MM.1S (cell line): Measurements from ENCODE around the gene LNX1.
"Not testable (repeated sequence)": the region's sequence is repeated elsewhere in the genome, so short reads cannot be mapped to it uniquely, and the experiment has no call there.

ENCODE experiments used
- DNase-seq: peaks from one replicate; pipeline ENCODE4 v3.0.0-alpha.2; 2015
- H2AFZ ChIP-seq: fragments of 300-600 bp; sonication (generic); 2 replicates; pipeline ENCODE4 v1.6.0; 2016; ENCODE audit warnings: antibody characterized with exemption, low read length
- H3F3A ChIP-seq: fragments of 300-600 bp; sonication (generic); 2 replicates; pipeline ENCODE4 v1.6.1; 2016; ENCODE audit warnings: mild to moderate bottlenecking, antibody characterized with exemption, low read length, moderate library complexity, mixed read lengths; ENCODE audit not compliant: insufficient read depth
- H3K27ac ChIP-seq: fragments of 300-600 bp; sonication (generic); 2 replicates; pipeline ENCODE4 v1.5.1; 2016; ENCODE audit warnings: mild to moderate bottlenecking, low read length
- H3K27me3 ChIP-seq: fragments of 300-600 bp; sonication (generic); replicated peaks from 2 replicates; pipeline ENCODE4 v1.6.0; 2016; ENCODE audit warnings: low read length; ENCODE audit not compliant: insufficient read depth
- H3K36me3 ChIP-seq: fragments of 300-600 bp; sonication (generic); replicated peaks from 2 replicates; pipeline ENCODE4 v1.6.1; 2016; ENCODE audit warnings: mild to moderate bottlenecking, low read length, mixed read lengths; ENCODE audit not compliant: insufficient read depth
- H3K4me1 ChIP-seq: fragments of 300-600 bp; sonication (generic); 2 replicates; pipeline ENCODE4 v1.6.1; 2016; ENCODE audit warnings: low read length, mixed read lengths
- H3K4me2 ChIP-seq: fragments of 300-600 bp; sonication (generic); 2 replicates; pipeline ENCODE4 v1.6.0; 2016; ENCODE audit warnings: low read depth, low read length
- H3K4me3 ChIP-seq: fragments of 300-600 bp; sonication (generic); 2 replicates; pipeline ENCODE4 v1.5.1; 2016; ENCODE audit warnings: low read length, mixed read lengths
- H3K79me2 ChIP-seq: fragments of 300-600 bp; sonication (generic); 2 replicates; pipeline ENCODE4 v1.6.1; 2016; ENCODE audit warnings: mixed run types, low read length, mixed read lengths
- H3K9ac ChIP-seq: fragments of 300-600 bp; sonication (generic); 2 replicates; pipeline ENCODE4 v1.6.1; 2016; ENCODE audit warnings: low read length, mixed read lengths
- H3K9me2 ChIP-seq: fragments of 300-600 bp; sonication (generic); replicated peaks from 2 replicates; pipeline ENCODE4 v1.6.1; 2016; ENCODE audit warnings: mild to moderate bottlenecking, low read length, mixed read lengths; ENCODE audit not compliant: insufficient read depth
- H3K9me3 ChIP-seq: fragments of 300-600 bp; sonication (generic); replicated peaks from 2 replicates; pipeline ENCODE4 v1.6.1; 2016; ENCODE audit warnings: mild to moderate bottlenecking, low read length, mixed read lengths; ENCODE audit not compliant: insufficient read depth
- H4K20me1 ChIP-seq: fragments of 300-600 bp; sonication (generic); 2 replicates; pipeline ENCODE4 v1.6.1; 2016; ENCODE audit warnings: mild to moderate bottlenecking, low read length, moderate library complexity, mixed read lengths; ENCODE audit not compliant: insufficient read depth
- EZH2 ChIP-seq: fragments of 300-600 bp; sonication (generic); optimal IDR thresholded peaks from 2 replicates; pipeline ENCODE3; 2017; ENCODE audit warnings: low read depth, mild to moderate bottlenecking, antibody characterized with exemption, low read length, mixed read lengths
- EZH2phosphoT487 ChIP-seq: fragments of 300-600 bp; sonication (generic); IDR thresholded peaks from 2 replicates; pipeline ENCODE4 v1.6.1; 2018; ENCODE audit warnings: antibody characterized with exemption, low read length
- TF ChIP-seq, protein P1 (sequence below): fragments of 300-600 bp; sonication (generic); IDR thresholded peaks from 2 replicates; pipeline ENCODE4 v1.5.1; 2016; ENCODE audit warnings: antibody characterized with exemption, low read length, mixed read lengths

The LNX1 gene

DNA sequence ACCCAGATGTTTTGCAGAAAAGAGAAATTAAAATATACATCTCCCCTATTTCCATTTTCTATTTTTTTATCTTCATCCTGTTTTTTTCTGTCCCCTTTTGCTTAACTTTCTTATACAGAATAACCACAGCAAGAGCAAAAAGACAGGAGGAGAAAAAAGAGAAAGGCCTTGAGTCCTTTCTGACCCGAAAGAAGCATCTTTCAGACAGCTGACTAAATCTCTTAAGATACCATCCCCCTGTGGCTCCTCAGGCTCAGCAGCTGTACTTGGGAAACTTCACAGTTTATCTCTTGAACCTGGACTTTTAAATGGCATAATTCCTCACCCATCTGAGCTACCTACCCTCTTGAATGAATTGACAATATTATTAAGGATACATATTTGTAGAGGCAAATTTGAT is 113.7 kb downstream of the LNX1 start:
- H3K4me1 ChIP-seq = no peaks in the 10 kb centered on the region
- H3K27me3 ChIP-seq = no peaks in the 10 kb centered on the region
- H3K9me2 ChIP-seq = no peaks in the 10 kb centered on the region
- no peak overlapping the region for H3K9ac ChIP-seq
- no peaks in the 10 kb centered on the region for H3F3A ChIP-seq
- no peaks in the 10 kb centered on the region for H3K9me3 ChIP-seq
- H3K4me2 ChIP-seq = no peak overlapping the region
- TF ChIP-seq EZH2phosphoT487 (no peak), EZH2 (no peak)
- TF ChIP-seq, protein P1, sequence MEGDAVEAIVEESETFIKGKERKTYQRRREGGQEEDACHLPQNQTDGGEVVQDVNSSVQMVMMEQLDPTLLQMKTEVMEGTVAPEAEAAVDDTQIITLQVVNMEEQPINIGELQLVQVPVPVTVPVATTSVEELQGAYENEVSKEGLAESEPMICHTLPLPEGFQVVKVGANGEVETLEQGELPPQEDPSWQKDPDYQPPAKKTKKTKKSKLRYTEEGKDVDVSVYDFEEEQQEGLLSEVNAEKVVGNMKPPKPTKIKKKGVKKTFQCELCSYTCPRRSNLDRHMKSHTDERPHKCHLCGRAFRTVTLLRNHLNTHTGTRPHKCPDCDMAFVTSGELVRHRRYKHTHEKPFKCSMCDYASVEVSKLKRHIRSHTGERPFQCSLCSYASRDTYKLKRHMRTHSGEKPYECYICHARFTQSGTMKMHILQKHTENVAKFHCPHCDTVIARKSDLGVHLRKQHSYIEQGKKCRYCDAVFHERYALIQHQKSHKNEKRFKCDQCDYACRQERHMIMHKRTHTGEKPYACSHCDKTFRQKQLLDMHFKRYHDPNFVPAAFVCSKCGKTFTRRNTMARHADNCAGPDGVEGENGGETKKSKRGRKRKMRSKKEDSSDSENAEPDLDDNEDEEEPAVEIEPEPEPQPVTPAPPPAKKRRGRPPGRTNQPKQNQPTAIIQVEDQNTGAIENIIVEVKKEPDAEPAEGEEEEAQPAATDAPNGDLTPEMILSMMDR = no peak
- no peaks in the 10 kb centered on the region for H4K20me1 ChIP-seq
- H3K79me2 ChIP-seq = no peaks in the 10 kb centered on the region
- H2AFZ ChIP-seq = no peak overlapping the region
- H3K27ac ChIP-seq = no peak overlapping the region
- H3K36me3 ChIP-seq = no peaks in the 10 kb centered on the region
- no peak overlapping the region for H3K4me3 ChIP-seq
- DNase-seq = no peak

DNA sequence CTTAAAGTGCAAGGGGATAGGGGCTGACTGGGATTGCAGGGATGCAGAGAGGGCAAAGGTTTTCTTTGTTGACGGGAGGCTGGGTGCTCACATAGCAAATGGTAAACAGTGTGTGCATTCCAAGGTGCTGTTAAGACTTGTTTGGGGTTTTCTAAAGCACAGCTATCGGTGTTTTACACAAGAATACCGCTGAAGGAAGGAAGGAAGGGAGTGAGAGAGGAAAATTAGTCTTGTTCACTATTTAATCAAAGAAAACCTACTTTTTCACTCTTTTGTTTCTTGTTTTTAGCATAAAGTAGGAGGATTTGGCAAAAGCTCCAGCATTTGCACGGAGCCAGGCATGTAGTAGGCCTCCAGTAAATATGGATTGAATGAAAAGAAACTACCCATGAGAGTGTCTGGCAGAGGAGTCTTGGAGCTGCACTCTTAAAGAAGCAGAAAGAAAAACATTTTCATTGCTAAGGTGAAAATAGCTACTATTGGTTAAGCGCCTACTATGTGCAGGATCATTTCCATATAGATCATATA is 114.2 kb downstream of the LNX1 start:
- H3K4me3 ChIP-seq = no peak overlapping the region
- no peak overlapping the region for H2AFZ ChIP-seq
- no peaks in the 10 kb centered on the region for H3F3A ChIP-seq
- H3K9me2 ChIP-seq = no peaks in the 10 kb centered on the region
- no peak for DNase-seq
- TF ChIP-seq, protein P1 = no peak
- TF ChIP-seq EZH2phosphoT487 (no peak), EZH2 (no peak)
- no peak overlapping the region for H3K9ac ChIP-seq
- H3K9me3 ChIP-seq = no peaks in the 10 kb centered on the region
- no peaks in the 10 kb centered on the region for H3K79me2 ChIP-seq
- no peak overlapping the region for H3K4me2 ChIP-seq
- no peaks in the 10 kb centered on the region for H4K20me1 ChIP-seq
- no peaks in the 10 kb centered on the region for H3K27me3 ChIP-seq
- no peaks in the 10 kb centered on the region for H3K4me1 ChIP-seq
- H3K27ac ChIP-seq = no peak overlapping the region
- H3K36me3 ChIP-seq = no peaks in the 10 kb centered on the region

DNA sequence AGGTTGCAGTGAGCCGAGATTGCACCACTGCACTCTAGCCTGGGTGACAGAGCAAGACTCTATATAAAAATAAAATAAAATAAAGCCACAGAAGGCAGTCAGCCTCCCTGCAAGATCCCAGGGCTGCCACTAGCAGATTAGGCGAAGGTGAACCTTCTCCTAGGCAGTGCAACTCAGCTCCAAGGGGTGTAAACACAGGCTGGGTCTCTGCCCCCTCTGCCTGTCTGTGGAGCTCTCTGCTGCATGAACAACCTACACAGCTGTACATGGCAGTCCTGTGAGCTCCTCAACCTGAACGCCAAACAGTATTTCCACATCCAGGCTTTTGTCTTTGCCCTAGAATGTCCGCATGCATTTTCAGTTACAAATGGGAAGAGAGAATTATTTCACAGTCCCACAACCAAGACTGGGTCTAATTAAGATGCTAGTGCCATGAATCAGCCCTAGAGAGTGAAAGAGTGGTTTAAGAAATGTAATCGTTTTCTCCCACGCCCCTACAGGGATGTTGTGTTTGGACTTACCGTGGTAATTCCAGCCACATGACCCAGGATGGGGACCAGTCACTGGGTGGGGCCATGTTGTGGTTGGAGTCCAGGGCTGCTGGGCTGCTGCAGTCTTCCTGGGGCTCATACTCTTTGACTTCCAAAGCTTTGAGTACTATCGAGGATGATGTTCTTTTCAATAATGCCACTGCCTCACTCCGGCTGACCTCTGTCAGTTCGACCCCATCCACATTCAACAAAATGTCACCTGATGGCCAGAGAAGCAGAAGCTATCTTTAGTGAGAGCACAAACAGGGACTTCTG is 114.9 kb downstream of the LNX1 start:
- Histone ChIP-seq H3F3A (no peaks in the 10 kb centered on the region), H2AFZ (no peak overlapping the region), H3K4me1 (no peaks in the 10 kb centered on the region), H3K36me3 (no peaks in the 10 kb centered on the region), H3K27ac (no peak overlapping the region), H3K9me3 (no peaks in the 10 kb centered on the region), H4K20me1 (no peaks in the 10 kb centered on the region), H3K79me2 (no peaks in the 10 kb centered on the region), H3K4me2 (no peak overlapping the region), H3K9me2 (no peaks in the 10 kb centered on the region), H3K27me3 (no peaks in the 10 kb centered on the region), H3K9ac (no peak overlapping the region), H3K4me3 (no peak overlapping the region)
- no peak for TF ChIP-seq EZH2phosphoT487
- no peak for TF ChIP-seq EZH2
- TF ChIP-seq, protein P1 = no peak
- DNase-seq = no peak

DNA sequence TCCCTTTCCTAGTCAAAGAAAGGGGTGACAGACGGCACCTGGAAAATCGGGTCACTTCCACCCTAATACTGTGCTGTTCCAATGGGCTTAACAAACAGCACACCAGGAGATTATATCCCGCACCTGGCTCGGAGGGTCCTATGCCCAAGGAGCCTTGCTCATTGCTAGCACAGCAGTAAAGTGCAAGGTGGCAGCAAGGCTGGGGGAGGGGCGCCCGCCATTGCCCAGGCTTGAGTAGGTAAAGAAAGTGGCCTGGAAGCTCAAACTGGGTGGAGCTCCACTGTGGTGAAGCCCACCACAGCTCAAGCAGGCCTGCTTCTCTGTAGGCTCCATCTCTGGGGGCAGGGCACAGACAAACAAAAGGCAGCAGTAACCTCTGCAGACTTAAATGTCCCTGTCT is 124.7 kb downstream of the LNX1 start:
- H3K36me3 ChIP-seq, H3K27me3 ChIP-seq, H3K9me3 ChIP-seq, H3K4me3 ChIP-seq, H3K4me2 ChIP-seq, H3K9me2 ChIP-seq, H4K20me1 ChIP-seq, DNase-seq, H3K79me2 ChIP-seq, H2AFZ ChIP-seq, H3K9ac ChIP-seq, H3F3A ChIP-seq, H3K4me1 ChIP-seq, H3K27ac ChIP-seq: not testable (repeated sequence)
